H1 (cell line): Measurements from ENCODE around the gene UTP14C. TPM values are rescaled to one million over a fixed set of nuclear protein-coding genes. Genes with fewer than 3 reads are reported as not detected.

Source experiments
- BACH1 ChIP-seq: IDR thresholded peaks from 2 replicates; pipeline ENCODE4 v1.6.1; 2012; ENCODE audit warnings: low read length, improper control_type of control experiment
- EZH2 ChIP-seq: fragments of 200-600 bp; sonication (generic); IDR thresholded peaks from 2 replicates; pipeline ENCODE4 v1.7.1; 2012; ENCODE audit warnings: low read depth, mild to moderate bottlenecking, moderate library complexity, low read length, inconsistent platforms; ENCODE audit not compliant: severe bottlenecking
- PHF8 ChIP-seq: fragments of 200-600 bp; sonication (generic); conservative IDR thresholded peaks from 2 replicates; pipeline ENCODE4 v1.7.1; 2012; ENCODE audit warnings: low read depth, mild to moderate bottlenecking, inconsistent platforms, low read length, moderate library complexity
- RAD21 ChIP-seq, 2 experiments: IDR thresholded peaks in 1 of 2; conservative IDR thresholded peaks in 1 of 2; 2 replicates each; pipeline ENCODE4 v1.6.1; 2011; ENCODE audit warnings: low read depth in 2 of 2, low read length in 2 of 2, improper control_type of control experiment in 1 of 2, inconsistent platforms in 1 of 2, mild to moderate bottlenecking in 1 of 2, moderate library complexity in 1 of 2
- SP1 ChIP-seq: IDR thresholded peaks from 2 replicates; pipeline ENCODE4 v1.6.1; 2011; ENCODE audit warnings: low read depth, low read length
- SP2 ChIP-seq: IDR thresholded peaks from 2 replicates; pipeline ENCODE4 v1.6.1; 2012; ENCODE audit warnings: mild to moderate bottlenecking, low read length, inconsistent platforms
- TCF12 ChIP-seq: IDR thresholded peaks from 2 replicates; pipeline ENCODE4 v1.6.1; 2011; ENCODE audit warnings: low read depth, mild to moderate bottlenecking, low read length
- polyA plus RNA-seq, 7 experiments: library from polyadenylated mRNA; depleted of rRNA in 3 of 7; stranded (reverse) in 5 of 7; unstranded in 2 of 7; fragments of >200 nt in 5 of 7; fragments of 200-250 nt in 2 of 7; gene quantifications; 1 replicate in 5 of 7; 2 replicates in 1 of 7; 4 replicates in 1 of 7; pipeline versions ENCODE4 v1.2.1 to v1.2.3, GENCODE V29; 2011 to 2013; ENCODE audit warnings: missing spikeins in 2 of 7, mixed read lengths in 2 of 7
- total RNA-seq: library from RNA; stranded (reverse); fragmentation: NEBNext Ultra II Directional; extraction: Animal tissue kit (Norgen Biotek cat#: 25700); gene quantifications from 2 replicates; pipeline ENCODE4 v1.2.1, GENCODE V29; 2021
- TF ChIP-seq, protein P1 (sequence below): IDR thresholded peaks from 2 replicates; pipeline ENCODE4 v1.6.1; 2012; ENCODE audit warnings: inconsistent platforms
- TF ChIP-seq, protein P2 (sequence below): IDR thresholded peaks from 2 replicates; pipeline ENCODE4 v1.6.1; 2012; ENCODE audit warnings: low read length, inconsistent platforms

UTP14C gene
- total and polyA plus RNA-seq, 2 of the 8 experiments (the other 6 are each of a cell fraction or from before 2014, with no cell fraction given) = 6.8 to 22.7 TPM

DNA sequence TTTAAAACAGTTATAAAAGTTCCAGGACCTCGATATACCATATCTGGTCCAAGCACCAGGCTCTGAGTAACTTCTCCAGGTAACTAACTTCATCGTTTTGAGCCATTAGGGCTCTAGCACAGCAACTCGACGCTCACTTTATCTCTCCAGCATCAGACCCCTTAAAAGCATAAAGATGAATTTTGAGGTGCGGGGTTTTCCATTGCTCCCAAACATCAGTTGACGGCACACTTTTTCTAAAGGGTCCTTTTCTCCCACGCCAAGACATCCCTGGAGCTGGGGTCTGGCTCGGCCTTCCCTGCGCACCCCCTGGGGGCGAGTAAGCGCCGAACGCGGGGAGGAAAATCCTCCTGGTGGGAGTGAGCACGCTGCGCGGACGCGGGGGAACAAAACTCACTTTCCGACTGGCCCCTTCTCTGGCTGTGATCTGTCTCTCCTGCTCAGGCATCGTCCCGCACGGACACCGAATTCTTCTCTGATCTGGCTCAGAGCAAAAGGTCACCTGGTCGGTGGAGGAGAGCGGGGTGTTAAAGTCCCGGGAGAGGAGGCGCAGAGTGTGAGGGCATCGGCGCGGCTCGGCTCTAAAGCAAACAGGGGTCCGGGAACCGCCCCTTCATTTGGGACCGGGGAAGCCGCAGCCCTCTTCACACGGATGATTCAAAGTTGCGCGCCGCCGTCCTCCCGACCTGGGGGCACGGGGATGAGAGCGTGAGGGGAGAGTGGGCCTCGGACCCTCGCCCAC, 13.4 kb upstream of the UTP14C start, which contains the start of gene ATP7B (continued):
- TF ChIP-seq, protein P1, sequence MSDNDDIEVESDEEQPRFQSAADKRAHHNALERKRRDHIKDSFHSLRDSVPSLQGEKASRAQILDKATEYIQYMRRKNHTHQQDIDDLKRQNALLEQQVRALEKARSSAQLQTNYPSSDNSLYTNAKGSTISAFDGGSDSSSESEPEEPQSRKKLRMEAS = peak; percentile 52; the same call in 1 of the 2 replicates
- TF ChIP-seq EZH2 (peak; percentile 40), SP1 (no peak), RAD21 (IDR thresholded peaks at IDR 0.05 in 1 of 2, conservative IDR thresholded peaks at IDR 0.05 in 1 of 2; ENCODE audit: low read depth in 2 of 2, low read length in 2 of 2) (no peak), BACH1 (no peak; the same call in none of the 2 replicates), PHF8 (no peak), SP2 (no peak), TCF12 (no peak)
- TF ChIP-seq, protein P2, sequence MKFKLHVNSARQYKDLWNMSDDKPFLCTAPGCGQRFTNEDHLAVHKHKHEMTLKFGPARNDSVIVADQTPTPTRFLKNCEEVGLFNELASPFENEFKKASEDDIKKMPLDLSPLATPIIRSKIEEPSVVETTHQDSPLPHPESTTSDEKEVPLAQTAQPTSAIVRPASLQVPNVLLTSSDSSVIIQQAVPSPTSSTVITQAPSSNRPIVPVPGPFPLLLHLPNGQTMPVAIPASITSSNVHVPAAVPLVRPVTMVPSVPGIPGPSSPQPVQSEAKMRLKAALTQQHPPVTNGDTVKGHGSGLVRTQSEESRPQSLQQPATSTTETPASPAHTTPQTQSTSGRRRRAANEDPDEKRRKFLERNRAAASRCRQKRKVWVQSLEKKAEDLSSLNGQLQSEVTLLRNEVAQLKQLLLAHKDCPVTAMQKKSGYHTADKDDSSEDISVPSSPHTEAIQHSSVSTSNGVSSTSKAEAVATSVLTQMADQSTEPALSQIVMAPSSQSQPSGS = no peak
